ENCODE data around the gene ADAM20.
"Not testable (repeated sequence)": the region's sequence is repeated elsewhere in the genome, so short reads cannot be mapped to it uniquely, and the experiment has no call there.

The ADAM20 gene

GRCh38 chr14:70534904-70535303, at the start of gene ADAM20:
ADAM20 (minus strand) TSS chr14:70535004; CDS start chr14:70524757, 10,247 bp downstream.
- no peak for DNase-seq

DNA sequence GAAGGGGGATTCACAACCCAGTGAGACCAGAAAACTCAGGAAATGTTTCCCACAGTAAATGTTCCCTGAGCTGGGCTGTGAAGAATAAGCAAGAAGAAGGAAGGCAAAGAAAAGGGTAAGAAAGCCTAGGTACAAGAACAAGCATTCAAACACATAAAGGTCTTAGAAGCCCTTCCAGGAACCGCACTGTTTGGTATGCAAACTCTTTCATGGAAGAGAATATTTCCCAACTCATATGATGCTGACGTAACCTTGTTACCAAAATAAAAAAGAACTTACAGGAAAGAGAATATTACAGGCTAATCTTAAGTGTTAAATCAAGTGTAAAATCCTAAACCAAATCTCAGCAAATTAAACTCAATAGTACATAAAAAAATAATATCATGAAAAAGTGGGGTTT, 42.1 kb upstream of the ADAM20 start:
- DNase-seq: no peak

DNA sequence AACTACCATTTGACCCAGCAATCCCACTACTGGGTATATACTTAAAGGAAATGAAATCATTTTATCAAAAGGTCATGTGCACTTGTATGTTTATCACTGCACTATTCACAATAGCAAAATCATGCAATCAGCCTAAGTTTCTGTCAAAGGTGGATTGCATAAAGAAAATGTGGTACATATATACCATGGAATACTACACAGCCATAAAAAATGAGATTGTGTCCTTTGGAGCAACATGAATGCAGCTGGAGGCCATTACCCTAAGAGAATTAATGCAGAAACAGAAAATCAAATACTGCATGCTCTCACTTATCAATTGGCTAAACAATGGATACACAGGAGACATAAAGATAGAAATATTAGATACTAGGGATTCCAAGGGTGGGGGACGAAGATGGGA, 38.2 kb upstream of the ADAM20 start:
- DNase-seq: no peak

DNA sequence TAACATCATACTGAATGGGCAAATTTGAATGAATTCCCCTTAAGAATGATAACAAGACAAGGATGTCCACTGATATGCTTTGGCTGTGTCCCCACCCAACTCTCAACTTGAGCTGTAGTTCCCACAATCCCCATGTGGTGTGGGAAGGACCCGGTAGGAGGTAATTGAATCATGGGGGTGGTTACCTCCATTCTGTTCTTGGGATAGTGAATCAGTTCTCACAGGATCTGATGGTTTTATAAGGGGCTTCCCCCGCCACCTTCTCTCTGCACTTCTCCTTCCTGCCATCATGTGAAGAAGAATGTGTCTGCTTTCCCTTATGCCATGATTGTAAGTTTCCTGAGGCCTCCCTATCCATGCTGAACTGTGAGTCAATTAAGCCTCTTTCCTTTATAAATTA, 36.3 kb upstream of the ADAM20 start:
- DNase-seq: no peak

GRCh38 chr14:70567791-70568190, 33.0 kb upstream of the ADAM20 start:
- DNase-seq: no peak

DNA sequence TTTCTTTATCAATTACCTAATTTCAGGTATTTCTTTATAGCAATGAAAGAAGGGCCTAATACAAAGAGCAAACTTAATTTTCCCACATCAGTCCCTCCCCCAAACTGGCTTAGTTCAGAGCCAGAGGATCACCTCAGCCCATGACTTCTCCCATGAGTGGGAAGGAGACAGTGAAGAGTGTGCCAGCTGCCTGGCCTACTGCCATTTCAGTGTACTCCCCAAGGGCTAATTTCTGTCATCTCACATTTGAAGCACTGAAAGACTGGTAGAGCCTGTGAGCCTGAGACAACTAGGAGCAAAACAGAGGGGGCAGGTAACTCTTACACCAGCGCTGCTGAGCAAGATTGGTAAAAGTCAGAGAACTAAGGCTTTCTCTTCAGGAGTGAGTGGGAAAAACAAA, 29.1 kb upstream of the ADAM20 start:
- no peak for DNase-seq

- no peak for DNase-seq
These were observed 28.6 kb upstream of the ADAM20 start for GRCh38 chr14:70563417-70563816.

GRCh38 chr14:70558356-70558755, 23.6 kb upstream of the ADAM20 start:
- DNase-seq: no peak

GRCh38 chr14:70555890-70556289, 21.1 kb upstream of the ADAM20 start:
- no peak for DNase-seq

- no peak for DNase-seq
These were observed 3.3 kb upstream of the ADAM20 start for GRCh38 chr14:70538087-70538486.

DNA sequence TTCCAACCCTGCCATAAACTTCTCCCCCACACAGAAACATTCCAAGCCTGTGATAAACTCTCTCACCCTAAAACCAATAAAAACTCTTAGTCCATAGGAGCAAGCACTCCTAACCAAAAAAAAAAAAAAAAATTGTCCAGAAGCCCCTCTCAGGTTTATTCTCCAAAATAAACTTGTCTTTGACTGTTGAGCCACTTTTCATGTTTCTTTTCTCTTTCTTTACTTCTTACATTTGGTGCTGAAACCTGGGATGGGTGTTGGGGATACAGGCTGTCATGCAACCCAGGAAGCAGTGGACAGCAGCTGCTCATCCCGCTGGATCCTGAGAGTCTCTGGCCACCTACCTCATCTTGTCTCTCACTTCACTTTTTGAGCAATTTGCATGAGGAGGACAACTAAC, 2.0 kb upstream of the ADAM20 start:
- no peak for DNase-seq

DNA sequence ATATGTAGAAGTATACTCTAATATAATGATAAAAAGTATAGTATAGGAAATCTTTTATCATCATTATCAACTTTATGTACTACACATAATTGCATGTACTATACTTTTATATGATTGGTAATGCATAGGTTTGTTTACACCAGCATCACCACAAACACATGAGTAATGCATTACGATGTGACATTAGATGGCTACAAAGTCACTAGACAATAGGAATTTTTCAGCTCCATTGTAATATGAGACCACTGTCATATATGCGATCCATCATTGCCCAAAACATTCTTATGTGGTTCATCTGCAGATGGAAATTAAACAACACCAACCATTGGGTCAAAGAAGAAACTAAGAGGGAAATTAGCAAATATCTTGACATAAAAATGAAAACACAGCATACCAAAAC, 4.4 kb downstream of the ADAM20 start:
- DNase-seq: no peak

DNA sequence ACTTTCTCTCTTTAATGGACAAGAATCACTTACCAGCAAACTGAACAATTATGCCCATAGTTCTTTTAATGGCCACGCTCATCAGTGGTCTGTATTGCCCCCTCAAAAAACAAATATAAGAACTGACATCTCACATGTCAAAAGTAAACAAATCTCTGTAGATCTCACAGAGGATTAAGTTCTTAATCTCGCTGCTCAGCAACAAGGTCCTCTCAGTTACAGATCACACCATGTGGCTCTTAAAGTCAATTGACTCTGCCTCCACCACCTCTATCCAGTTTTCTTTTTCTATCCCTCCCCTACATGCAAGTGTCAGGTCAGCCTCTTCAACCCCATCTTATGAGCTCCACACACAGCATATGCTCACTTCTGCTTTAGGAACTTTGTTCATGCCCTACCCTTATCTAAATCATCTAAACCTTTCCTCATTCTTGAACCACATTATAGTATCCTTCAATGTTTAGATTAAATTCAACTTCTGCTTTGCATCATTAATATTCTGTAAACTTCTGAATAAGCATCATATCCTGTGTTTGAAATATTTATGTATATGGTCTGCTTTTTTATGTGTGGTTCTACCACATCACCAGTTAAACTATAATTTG, 7.2 kb downstream of the ADAM20 start:
- DNase-seq: no peak

DNA sequence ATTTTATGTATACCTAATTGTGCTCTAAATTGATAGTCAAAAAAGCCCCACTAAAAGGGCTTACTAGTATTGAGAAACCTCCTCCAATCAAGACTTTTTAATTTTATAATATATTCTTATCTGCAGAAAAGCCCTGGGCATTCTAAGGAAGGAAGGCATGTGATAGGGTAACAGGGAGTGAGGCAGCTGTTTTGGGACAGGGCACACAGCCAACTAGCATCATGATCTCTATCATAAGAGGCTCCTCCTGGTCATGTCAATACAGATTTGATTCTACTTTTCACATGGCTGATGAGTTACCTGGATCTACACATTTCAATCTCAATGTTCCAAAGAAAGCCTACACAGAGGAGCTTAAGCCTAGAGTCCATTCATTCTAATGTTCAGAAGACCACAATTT, 9.1 kb downstream of the ADAM20 start:
- DNase-seq: no peak

DNA sequence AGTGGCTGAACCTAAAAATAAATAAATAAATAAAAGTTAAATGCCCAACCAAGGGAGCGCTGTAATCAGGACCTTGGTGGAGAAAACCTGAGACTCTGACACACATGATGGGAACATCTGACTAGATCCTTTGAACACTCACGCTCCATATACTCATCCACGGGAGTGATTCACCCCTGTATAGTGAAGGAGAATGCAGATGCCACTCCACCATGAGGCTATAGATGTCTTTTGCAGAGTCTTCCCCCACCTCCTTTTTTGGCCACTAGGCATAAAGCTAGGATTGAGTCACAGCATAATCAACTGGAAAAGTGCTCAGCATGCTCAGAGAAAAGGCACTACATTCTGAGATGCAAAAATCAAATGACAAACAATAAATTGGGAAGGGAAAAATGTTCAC, 19.0 kb downstream of the ADAM20 start:
- DNase-seq: no peak

GRCh38 chr14:70514168-70515069, 20.4 kb downstream of the ADAM20 start:
- no peak for DNase-seq

DNA sequence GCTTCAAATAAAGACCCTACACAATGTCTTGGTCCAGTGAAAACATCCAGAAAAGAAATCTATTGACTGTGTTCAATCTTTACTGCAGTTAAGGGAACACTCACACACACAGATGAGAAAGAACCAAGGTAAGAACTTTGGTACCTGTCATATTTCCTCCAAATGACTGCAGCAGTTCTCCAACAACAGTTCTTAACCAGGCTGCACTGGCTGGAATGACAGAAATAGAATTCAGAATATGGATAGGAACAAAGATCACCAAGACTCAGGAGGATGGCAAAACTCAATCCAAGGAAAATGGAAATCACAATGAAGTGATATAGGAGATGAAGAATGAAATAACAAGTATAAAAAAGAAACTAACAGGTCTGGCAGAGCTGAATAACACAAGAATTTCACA, 36.6 kb downstream of the ADAM20 start:
- DNase-seq: no peak

DNA sequence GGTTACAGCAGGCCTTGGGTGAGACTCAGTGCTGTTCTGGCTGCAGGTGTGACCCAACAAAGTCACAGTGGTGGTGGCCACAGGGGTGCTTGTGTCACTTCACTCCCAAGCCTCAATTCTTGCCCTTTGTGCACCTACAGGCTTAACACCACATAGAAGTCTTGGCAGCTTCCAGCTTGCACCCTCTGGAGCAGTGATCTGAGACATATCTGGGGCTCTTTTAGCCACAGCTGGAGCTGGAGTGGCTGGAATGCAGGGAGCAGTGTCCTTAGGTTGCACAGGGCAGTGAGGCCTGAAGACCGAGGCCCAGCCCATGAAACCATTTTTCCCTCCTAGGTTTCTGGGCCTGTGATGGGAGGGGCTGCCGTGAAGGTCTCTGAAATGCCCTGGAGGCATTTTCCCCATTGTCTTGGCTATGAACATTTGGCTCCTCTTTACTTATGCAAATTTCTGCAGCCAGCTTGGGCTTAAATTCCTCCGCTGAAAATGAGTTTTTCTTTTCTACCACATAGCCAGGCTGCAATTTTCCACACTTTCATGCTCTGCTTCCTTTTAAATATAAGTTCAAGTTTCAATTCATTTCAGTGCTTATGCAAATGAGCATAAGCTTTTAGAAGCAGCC, 45.1 kb downstream of the ADAM20 start:
- DNase-seq: no peak

DNA sequence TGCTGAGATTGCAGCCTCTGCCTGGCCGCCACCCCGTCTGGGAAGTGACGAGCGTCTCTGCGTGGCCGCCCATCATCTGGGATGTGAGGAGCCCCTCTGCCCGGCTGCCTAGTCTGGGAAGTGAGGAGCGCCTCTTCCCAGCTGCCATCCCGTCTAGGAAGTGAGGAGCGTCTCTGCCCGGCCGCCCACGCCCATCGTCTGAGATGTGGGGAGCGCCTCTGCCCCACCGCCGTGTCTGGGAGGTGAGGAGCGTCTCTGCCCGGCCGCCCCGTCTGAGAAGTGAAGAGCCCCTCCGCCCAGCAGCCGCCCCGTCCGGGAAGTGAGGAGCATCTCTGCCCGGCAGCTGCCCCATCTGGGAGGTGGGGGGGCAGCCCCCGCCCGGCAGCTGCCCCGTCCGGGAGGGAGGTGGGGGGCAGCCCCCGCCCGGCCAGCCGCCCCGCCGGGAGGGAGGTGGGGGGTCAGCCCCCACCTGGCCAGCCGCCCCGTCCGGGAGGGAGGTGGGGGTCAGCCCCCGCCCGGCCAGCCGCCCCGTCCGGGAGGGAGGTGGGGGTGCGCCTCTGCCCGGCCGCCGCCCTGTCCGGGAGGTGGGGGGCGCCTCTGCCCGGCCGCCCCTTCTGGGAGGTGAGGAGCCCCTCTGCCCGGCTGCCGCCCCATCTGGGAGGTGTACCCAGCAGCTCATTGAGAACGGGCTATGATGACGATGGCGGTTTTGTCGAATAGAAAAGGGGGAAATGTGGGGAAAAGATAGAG, 57.3 kb downstream of the ADAM20 start:
- not testable (repeated sequence) for DNase-seq

- DNase-seq: not testable (repeated sequence)
These were observed 59.3 kb downstream of the ADAM20 start for GRCh38 chr14:70475459-70475858.

GRCh38 chr14:70473825-70474224, 61.0 kb downstream of the ADAM20 start:
- DNase-seq: no peak
